ENCODE results near the gene TSPEAR. TPM values are rescaled to one million over a fixed set of nuclear protein-coding genes. Genes with fewer than 3 reads are reported as not detected.

The TSPEAR gene
- total RNA-seq, 1 experiment from 2014 or later = 2.1 TPM

GRCh38 chr21:44706026-44706705 is 5.2 kb downstream of the TSPEAR start:
- ChIA-PET CTCF (interaction anchor here (1.0 to 1.1 kb wide), 3 partner anchors 9 to 87 kb away, joined by 3 to 6 read pairs (median 4); partner anchors contain the start of gene KRTAP10-12), POLR2A (no interaction called here)
- Mint-ChIP-seq H3K27me3 (ENCODE audit: low read depth) (peaks cover 56% of the 10 kb centered on the region), H3K9me3 (no peaks in the 10 kb centered on the region), H3K27ac (peak overlapping the region; percentile 100), H3K4me3 (peak overlapping the region; percentile 75), H3K4me1 (peaks cover 81% of the 10 kb centered on the region), H3K36me3 (no peaks in the 10 kb centered on the region)
- no peak for ATAC-seq
- TF ChIP-seq TCF7 (CRISPR knock-in tag; IDR thresholded peaks at IDR 0.05; ENCODE audit: low read depth) (0 out of 2 replicates have a peak, but pooled peaks have one; percentile 67), KAT7 (CRISPR knock-in tag; IDR thresholded peaks at IDR 0.05; ENCODE audit: borderline replicate concordance) (no peak), ZBTB43 (CRISPR knock-in tag; IDR thresholded peaks at IDR 0.05) (peak; percentile 99), SMAD3 (CRISPR knock-in tag; IDR thresholded peaks at IDR 0.05; ENCODE audit: borderline replicate concordance) (no peak), MAX (CRISPR knock-in tag; IDR thresholded peaks at IDR 0.05) (peak; percentile 25; the same call in 1 of the 2 replicates), PREB (CRISPR knock-in tag; IDR thresholded peaks at IDR 0.05; ENCODE audit: borderline replicate concordance) (no peak), ZMAT4 (CRISPR knock-in tag; IDR thresholded peaks at IDR 0.05) (0 out of 2 replicates have a peak, but pooled peaks have one; percentile 54), ZNF219 (CRISPR knock-in tag; IDR thresholded peaks at IDR 0.05; ENCODE audit: borderline replicate concordance) (peak; percentile 72; the same call in 1 of the 2 replicates), ZNF396 (CRISPR knock-in tag; IDR thresholded peaks at IDR 0.05; ENCODE audit: borderline replicate concordance) (no peak), TEAD4 (CRISPR knock-in tag; IDR thresholded peaks at IDR 0.05) (no peak), NFE2L1 (CRISPR knock-in tag; IDR thresholded peaks at IDR 0.05) (peak; percentile 70; the same call in 1 of the 2 replicates), IRF1 (CRISPR knock-in tag; IDR thresholded peaks at IDR 0.05) (0 out of 2 replicates have a peak, but pooled peaks have one; percentile 19), FOXP4 (CRISPR knock-in tag; IDR thresholded peaks at IDR 0.05) (peak; percentile 38), USF1 (CRISPR knock-in tag; IDR thresholded peaks at IDR 0.05) (0 out of 2 replicates have a peak, but pooled peaks have one; percentile 15), JUN (CRISPR knock-in tag; IDR thresholded peaks at IDR 0.05) (peak; percentile 17; the same call in 1 of the 2 replicates), PRDM15 (CRISPR knock-in tag; IDR thresholded peaks at IDR 0.05) (0 out of 2 replicates have a peak, but pooled peaks have one; percentile 19)
- no peak for DNase-seq (ENCODE audit: low spot score)
